Activated CD4-positive, CD25-positive, alpha-beta regulatory T cell treated with anti-CD3 and anti-CD28 coated beads, Interleukin-2, amount 50 U/mL, for 16 hours (primary cell): ENCODE results near the gene NT5E.

Experiments used
- DNase-seq: peaks from one replicate; pipeline ENCODE4 v3.0.0-alpha.2; 2020; ENCODE audit warnings: low read depth, low spot score

The NT5E gene

DNA sequence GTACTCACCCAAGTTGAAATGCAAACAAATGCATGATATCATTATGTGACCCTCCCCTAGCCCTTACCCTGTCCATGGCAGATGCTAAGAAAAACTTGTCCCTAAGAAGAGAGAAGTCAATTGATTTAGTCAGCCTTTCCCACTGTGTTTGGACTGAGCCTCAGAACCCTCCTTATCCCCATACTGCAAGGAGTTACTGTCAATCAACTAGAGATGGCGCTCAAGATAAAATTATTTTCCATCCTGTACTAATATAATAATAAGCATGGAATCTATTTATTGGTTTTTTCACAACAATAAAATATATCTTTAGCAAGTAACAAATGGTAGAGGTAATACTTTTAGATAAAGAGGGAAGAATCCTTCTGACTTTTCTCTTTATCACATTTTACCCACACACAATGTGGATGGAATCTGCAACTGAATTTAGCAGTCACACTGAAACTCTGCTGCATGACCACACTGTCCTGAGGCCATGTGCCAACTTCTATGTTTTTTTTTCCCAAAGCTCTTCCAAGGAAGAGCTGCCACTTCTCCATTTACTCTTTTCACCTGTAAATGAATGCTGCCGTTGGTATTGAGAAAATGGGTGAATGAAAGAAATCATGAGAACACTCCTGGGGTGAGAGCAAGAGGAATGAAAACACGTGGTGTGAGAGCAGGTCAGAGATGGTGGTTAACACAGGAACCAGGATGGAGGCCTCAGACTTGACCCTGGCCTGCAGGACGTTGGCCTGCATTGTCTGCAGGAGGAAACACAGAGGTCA is 10.5 kb downstream of the NT5E start:
- no peak for DNase-seq

DNA sequence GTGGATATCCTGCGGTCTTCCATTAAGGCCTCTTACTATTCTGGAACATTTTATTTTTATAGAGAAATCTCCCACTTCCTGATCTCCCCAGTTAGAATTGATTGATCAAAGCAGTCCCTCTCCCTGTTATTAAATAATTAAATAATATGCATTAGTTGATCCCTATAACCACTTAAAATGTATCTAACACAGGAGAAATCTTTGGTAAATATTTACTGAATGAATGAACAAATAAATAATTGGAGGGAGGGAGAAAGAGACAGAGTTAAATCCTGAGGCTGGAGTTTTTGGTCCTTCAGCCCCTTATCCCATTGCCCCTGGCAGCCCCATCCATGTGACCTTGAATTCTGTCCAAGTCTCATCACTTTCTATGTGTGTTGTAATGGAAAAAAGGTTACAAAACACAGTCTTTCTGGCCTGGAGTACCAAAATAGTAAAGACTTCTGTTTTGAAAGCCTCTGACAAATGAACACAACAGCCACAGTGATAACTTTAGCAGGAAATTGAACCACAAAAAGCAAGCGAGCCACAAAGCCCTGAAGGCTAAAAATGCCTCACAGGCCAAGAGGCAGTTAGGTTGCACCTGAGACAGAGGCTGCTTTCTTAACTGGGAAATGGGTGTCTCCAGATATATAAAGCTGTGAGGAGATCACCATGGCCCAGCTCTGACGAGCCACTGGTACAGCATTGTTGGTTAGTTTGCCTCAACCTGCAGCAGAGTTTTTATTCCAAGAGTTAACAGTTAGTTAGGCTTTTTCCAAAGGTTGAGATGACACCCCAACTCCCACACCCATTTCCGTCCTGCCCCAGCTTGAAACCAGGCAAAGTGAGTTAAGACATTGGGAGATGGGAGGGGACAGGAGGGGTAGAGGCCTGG is 11.3 kb downstream of the NT5E start:
- DNase-seq, result no peak

DNA sequence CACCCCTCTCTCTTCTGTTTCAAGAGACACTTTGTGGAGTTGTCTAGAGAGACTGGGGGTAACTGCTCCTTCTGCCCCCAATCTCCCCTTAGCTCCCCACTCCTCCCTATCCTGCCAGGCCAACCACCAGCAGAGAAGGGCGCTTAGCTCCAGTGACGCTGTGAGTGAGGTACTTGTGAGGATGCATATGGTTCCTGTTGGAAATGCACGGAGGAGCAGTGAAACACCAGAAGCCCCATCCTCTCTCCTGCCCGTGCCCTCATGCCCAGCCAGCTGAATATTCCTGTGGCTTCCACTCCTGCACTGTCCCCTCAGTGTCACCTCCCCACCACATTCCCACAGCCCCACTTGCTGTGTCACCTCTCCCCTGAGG is 11.9 kb downstream of the NT5E start:
- no peak for DNase-seq

DNA sequence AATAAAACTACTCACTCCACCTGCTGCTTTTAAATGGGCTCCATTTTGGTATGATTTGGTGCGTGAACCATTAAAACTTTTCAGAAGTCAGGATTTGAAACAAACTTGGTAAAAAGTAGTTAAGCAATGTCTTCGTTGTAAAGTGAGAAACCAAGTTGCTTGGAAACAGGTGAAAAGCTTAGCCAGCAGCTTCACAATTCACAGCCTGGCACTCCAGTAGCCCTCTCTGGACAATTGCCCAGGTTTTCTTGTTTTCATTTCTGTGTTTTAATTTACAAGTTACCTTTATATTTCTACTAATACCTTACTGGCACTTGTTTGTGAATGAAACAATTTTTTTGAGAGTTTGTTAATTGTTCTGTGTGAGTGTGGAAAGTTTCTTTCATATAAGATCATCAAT is 12.8 kb downstream of the NT5E start:
- no peak for DNase-seq

DNA sequence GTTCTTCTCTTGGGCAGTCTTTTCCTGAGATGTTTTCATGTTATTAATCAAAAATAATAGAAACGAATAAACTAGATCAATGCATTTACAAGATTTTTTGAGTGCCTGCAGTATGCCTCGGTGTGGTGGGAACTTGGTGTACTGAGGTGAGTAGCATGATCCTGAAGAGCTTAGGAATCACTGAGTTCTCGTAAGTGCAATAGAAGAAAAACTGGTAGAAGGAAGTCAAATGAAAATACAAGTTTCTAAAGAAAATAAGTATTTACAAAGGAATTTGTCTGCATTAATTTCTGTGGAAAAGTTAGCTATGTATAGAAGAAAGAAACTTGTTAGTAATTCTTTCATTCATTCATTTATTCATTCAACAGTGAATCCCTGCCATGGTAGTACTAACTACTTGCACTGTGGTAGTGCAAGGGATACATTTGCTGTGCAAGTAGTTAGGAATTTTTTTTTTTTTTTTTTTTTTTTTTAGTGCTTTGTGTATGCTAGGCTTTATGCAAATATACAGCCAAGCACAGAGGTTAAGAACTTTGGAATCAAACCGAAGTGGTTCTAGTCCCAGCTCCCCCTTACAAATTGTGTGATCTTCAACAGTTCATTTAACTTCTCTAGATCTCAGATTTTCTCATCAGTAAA is 13.9 kb downstream of the NT5E start:
- no peak for DNase-seq

DNA sequence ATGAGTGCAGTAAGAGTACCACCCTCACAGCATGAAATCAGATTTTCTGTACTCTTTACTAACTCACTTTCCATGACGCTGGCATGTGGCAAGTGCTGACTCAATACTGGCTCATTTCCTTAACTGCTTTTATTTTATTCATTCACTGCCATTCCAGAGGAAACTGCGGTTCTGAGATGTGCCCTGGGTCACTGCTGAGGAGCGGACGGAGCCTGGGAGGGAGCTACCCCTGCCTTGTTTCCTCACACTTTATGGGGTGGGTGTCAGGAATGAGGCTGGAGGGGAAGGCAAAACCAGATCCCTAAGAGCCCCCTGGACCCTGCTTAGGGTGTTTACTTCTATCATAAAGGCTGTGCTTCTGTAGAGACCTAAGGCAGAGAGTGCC is 14.4 kb downstream of the NT5E start:
- DNase-seq, result no peak

DNA sequence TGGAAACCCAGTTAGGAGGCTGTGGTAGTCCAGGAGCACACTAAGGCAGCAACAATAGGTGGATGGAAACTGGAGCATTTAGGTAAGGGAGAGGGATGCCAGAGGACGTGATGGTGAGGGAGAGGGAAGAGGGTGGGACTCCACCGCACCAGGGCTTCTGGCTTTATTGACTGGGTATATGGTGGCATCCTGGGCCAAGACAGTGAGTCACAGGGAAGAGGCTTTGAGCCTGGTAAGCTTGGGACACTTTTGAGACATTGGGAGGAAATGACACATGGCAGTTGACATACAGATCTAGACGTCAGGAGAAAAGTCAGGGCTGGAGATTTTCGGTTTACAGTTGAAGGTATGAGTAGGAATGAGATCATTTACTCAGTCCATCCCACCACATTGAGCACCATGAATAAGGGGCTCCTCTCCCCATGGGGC is 14.9 kb downstream of the NT5E start:
- DNase-seq, result no peak

DNA sequence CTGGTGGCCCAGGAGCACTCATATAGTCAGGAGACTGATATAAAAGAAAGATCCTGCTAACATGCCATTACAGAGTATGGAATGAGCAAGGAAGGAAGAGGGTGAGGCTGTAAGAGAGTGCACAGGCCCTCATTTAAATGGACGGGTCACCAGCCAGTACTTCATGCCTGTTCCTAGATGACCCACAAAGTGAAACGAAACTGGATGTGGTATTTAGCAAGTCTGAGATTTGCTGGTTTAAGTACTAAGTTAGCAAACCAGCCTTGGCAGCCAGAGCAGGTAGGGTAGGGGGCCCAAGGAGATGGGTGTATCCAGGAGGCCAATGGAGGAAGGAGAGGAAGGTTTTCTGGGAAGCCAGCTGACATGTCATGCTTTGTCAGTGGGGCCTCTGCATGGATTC is 15.9 kb downstream of the NT5E start:
- DNase-seq, result no peak

DNA sequence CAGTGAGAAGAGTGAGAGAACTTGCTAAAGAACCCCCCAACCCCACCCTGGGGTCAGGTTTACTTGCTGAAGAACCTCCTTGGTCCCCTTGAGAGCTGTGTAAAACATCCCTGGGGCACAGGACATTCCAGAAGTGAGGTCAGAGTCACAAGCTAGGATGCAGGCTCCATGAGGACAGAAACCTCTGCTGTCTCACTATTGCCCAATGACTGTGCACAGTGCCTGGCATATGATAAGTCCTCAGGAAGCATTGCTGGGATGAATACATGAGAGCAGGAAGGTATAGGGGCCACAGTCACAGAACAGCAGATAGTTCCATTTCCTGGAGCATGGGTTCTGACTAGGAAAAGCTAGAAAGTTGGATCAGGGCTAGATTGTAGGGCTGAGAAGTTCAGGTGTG is 18.4 kb downstream of the NT5E start:
- DNase-seq, result no peak

DNA sequence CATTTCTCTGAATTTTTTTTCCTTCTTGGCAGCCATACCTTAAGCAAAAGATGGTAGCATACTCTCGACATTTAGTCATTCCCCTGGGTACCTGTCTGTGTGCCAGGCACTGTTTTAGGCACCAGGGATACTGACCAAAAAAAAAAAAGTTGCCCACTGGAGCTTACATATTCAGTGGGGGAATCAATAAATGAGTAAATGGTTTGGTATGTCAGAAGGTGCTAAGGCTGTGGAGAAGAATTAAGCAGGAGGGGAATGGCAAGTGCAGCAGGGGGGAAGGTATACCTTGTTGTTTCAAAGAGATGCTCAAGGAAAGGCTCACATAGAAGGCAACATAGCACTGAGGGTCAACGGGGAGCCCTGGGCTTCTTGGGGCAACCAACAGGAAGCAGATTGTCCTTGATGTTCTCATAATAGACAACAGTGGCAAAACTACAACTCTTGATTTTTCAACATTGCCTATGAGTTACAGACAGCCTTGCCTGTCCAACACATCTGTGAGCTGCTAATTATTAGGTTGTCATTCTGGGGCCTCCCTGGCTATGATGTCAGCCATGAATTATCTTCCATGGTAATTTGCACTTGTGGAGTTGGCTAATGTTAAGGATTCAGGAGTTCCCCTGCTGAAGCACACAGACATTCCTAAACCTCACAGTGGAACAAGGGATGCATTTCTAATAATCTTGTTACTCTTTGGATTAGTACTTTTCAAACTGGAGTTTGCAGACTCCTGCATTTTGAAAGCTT is 19.6 kb downstream of the NT5E start:
- no peak for DNase-seq

DNA sequence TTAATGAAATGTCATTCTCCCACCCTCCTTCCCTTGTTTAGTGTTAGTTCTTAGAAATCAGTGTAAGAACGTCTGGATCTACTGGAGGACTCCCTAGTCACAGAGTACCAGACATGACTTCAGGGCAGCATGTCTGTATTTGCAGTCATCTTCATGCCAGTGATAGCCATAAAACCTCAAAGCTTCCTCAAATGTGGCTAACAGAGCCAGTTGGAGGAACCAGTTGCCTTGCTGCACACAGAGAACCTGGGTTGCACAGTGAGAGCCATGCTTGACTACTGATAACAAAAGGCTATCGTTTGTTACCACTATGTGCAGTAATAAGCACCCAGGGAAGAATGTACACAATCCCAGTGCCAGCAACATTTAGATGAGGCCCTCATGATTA is 20.1 kb downstream of the NT5E start:
- no peak for DNase-seq

DNA sequence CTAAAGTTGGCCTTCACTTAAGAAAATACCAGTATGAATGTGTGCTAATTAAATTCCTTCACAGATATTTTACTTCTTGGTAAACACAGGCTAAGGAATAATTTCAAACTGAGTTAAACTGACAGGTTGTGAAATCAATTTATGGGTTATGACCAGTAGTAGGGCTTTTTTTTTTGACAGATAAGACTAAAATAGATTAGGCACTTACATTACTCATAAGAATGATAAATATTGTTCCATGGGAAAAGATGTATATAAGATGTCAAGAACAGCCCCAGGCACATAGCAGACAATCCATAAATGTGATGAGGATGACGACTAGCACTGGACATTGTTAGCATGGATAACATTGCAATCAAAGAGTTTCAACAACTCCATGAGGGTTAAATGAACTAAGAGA is 22.9 kb downstream of the NT5E start:
- no peak for DNase-seq

DNA sequence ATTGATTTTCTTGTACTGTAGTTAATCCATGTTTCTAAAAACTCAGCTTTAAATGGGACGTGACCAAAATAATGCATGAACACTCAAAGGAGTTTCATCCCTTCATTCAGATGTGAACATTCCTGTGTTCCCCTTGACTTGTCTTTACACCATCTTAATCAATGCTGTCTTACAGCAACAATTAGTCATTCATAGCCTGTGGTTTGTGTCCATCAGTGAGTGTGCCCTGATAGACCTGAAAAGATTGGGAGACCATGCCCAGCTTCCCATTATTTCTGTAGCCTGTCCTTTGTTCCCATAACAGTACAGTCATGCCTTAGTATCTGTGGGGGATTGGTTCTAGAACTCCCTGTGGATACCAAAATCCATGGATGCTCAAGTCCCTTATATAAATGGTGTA is 23.9 kb downstream of the NT5E start:
- DNase-seq, result no peak

DNA sequence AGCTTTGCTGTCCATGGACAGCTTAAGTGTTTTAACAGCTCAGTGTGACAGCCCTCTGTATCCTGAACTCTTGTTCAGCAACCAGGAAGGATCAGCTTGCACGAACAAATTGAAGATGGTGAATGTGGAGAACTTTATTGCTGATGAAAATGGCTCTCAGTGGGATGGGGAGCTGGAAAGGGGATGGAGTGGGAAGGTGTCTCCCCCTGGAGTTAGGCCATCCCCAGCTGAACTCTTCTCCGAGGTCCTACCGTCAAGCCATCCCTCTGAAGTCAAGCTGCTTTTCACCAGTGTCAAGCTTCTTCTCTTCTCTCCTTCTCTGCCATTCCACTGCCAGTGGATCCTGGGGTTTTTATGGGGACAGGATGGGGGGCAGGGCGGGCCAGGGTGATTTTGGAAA is 26.6 kb downstream of the NT5E start:
- no peak for DNase-seq

DNA sequence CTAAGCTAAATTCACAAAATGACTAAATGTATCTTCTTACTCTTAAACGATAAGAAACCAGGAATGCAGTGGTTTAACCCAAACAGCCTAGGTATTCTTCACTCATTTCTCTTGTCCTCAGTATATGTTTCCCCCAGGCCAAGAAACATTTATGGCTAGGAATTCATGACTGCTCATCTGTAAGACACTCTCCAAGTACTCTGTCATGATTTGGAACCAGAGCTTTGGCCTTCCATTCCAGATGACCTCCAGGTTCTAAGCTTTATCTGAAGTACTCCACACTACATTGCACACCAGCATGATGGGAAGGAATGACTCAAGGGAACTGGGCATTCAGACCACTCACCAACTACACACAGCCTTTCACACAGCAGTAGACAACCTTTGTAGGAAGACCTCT is 29.3 kb downstream of the NT5E start:
- DNase-seq, result no peak

DNA sequence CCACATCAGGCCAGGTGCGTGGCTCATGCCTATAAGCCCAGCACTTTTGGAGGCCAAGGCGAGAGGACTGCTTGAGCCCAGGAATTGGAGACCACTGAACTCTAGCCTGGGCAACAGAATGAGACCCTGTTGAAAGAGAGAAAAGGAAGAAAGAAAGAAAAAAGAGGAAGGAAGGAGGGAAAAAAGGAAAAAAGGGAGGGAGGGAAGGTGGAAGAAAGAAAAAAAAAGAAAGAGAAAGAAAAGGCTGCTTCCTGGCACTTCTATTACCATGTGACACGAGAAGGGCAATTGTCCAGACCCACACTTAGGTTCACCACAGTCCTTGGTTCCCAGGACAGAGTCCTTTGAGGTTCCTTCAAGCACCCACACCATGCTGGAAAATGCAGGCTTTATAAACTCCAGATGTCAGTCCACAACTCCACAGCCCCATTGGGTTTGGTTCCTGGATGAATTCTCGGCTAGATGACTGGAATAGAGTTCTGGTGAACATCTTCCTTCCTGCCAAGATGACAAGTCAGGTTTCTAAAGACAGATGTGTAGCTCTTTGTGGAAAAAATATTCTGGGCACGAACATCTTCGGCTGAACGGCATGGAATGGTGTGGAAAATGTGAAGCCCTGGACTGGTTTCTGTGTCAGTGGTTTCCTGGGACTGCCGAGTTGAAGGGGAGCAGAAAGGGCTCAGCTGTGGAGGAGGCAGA is 32.5 kb downstream of the NT5E start:
- DNase-seq, result no peak

DNA sequence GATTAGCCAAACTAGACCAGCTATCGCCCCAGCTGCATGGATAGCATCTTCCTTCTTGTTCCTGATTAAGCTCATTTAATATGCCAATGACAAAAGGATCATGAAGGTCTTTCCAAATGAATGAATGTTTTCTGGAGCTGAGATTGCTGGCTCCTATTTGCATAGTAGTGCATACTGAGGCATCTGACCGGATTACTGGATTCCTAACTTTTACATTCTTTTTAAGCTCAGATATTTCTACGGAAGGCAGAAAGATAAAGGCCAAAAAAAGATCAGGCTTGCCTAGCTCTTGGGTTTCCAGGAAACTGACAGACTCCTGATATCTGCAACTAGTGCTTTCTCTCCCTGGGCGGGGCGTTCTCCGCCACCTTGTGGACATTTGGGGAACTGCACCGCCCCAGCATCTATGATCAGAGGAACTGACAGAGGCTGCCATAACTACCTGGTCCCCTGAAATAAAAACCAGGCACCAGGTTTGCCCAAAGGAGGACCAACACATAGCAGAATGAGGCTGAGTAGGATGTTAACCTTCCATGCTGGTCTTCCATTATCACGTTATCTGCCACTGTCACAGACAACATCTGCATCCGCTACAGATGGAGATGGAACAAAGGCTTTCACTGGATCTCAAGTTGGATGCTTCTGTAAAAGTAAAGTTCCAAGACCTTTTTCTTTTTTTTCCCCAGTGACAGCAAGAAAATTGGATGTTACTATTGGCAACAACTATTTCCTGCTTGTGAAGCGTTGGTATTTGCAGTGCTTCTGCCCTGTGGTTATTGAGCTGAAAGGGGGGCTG is 33.2 kb downstream of the NT5E start:
- DNase-seq, result peak; percentile 64

DNA sequence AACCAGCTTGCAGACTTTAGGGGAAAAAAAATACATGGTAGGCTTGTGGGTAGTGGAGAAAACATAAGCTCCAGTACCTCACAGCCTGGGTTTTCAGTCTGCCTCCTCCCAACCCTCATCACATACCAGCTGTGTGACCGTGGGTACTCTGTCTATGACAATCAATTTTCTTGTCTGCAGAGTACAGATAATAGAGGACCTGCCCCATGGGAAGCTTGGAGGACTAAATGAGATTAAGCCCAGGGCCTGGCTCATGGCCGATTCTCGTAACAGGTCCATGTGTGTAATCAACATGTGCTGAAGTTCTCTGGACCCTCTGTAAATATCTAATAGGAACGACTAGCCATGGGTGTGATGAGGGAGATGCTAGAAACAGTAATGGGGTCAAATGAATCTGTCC is 34.0 kb downstream of the NT5E start:
- no peak for DNase-seq

DNA sequence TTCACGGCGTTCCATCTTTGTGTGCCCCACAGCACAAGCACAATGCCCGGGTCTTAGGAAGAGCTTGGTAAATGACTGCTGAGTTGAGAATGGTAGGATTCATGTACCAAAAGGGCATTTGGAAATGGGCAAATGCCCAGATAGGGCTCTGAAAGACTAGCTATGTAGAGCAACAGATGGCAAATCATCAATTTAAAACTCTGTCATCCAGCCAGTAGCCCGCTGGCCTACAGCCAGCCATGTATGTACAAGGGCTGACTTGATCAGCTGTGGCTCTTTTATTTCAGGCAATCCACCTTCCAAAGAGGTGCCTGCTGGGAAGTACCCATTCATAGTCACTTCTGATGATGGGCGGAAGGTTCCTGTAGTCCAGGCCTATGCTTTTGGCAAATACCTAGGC is 35.1 kb downstream of the NT5E start:
- DNase-seq, result no peak

DNA sequence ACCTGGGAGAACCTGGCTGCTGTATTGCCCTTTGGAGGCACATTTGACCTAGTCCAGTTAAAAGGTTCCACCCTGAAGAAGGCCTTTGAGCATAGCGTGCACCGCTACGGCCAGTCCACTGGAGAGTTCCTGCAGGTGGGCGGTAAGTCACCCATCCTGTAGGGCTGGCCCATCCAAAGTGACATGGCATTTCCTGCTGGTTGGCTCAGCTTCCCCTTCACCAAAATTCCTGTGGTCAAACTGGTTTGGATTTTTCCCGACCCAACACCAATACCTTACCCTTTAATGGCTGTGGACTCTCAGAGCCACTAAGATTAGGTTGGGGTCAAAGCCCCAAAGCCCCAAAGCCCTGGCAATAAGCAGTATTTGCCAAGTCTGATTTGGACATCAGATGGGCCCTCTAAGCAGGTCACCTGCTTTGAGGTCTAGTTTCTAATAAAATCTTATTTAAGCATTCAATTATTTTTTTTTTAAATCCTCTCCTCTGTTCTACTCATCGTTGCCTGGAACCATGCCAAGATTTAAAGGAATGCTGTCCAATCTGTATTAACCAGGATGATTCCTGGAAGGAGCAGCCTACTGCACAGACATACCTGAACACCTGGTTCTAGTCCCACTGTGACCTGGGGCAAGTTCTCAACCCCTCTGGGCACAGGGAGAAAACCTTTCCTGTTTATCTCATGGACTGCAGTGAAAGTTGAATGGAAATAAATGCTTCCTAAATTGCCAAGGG is 40.8 kb downstream of the NT5E start:
- DNase-seq, result no peak
